ENCODE measurements around the gene HPSE2.

HPSE2 gene

DNA sequence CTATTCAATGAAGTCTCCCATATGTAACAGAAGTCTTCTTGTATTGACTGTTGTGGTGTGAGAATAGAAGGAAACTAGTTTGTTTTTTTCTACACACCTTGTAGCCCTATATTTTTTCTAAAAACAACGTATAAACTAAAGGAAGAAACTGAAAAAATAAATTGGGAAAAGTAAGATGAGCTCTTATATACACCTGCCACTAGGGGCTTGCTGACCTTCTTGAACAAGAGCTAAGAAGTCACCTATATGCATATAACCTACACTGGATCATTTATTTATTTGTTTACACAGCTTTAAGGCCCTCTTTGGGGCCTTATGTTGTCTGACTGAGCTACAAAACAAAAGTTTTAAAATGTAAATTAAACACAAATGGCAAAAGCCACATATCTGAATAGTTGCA, 383.0 kb downstream of the HPSE2 start:
- peak; percentile 14 to 18 for DNase-seq
- TF ChIP-seq GATA1 (IDR thresholded peaks at IDR 0.05; ENCODE audit: low read depth, low read length) (no peak), POLR2A (IDR thresholded peaks at IDR 0.05; ENCODE audit: low read length) (no peak)

DNA sequence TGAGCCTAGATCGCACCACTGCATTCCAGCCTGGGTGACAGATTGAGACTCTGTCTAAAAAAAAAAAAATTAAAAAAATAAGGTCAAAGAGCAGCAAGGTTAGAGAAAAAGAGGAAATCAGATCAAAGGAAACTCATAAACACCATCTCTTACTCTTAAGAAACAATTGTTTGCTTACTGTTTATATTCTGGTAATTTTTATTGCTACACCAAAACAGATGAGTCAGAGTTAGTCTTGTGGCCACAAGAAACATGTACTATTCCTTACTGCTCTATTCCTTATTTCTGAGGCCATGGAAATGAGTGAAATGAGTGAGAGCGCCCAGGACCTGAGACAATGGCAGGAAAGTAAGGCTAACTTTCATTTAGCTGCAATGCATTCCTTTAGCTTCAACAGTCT, 387.3 kb downstream of the HPSE2 start:
- TF ChIP-seq GATA1 (IDR thresholded peaks at IDR 0.05; ENCODE audit: low read depth, low read length) (no peak), POLR2A (IDR thresholded peaks at IDR 0.05; ENCODE audit: low read length) (no peak)
- no peak for DNase-seq

DNA sequence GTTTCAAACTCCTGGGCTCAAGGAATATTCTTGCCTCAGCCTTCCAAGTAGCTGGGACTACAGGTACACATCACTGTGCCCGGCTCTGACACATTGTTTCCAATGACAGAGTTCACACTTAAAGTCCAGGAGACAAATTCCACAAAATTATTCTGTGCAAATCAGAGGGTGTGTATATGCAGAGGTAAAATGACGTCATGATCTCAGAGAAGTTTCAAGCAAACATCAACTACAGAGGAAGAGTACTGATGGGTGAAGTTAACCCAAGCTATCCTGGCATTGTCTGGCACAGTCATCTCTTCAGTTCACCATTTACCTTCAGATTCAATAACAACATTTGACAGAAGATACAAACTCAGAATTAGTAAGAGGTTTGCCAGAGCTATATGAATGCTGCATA, 388.9 kb downstream of the HPSE2 start:
- TF ChIP-seq GATA1 (IDR thresholded peaks at IDR 0.05; ENCODE audit: low read depth, low read length) (no peak), POLR2A (IDR thresholded peaks at IDR 0.05; ENCODE audit: low read length) (no peak)
- DNase-seq, result no peak

DNA sequence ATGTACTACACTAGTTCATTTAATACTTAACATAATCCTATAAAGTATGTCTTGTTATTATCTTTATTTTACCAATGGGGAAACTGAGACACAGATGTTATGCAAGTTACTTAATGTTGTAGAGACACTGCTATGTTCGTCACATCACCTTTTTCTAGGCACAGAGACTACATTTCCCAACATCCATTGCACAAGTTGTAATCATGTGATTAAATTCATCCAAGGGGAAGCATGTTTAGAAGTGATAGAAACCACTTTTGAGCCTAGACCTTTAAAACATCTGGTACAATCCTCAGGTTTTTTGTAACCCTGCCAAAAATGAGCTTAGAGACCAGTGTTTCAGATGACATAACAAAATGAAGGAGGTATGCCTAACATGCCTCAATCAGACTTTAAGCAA, 402.1 kb downstream of the HPSE2 start:
- no peak for TF ChIP-seq POLR2A (IDR thresholded peaks at IDR 0.05; ENCODE audit: low read length)
- TF ChIP-seq GATA1 (IDR thresholded peaks at IDR 0.05; ENCODE audit: low read depth, low read length), result no peak
- DNase-seq, result no peak

DNA sequence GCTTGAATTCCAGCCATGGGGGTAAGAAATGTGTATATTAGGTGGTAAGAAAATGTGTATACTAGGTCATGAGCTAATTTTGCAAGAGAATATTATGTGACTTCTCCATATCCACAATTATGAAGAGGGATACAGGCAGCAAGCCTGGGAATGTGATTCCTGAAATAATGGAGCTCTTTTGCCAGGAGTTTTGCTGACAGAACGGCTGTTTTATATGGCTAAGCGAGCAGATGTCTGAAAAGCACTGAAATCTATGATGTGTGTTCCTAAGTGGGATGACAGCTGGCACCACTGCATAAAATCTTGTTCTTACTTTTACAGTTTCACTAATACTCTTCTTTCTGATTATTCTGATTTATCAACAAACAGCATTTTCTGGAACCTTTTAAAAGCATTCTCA, 402.9 kb downstream of the HPSE2 start:
- DNase-seq, result no peak
- no peak for TF ChIP-seq POLR2A (IDR thresholded peaks at IDR 0.05; ENCODE audit: low read length)
- no peak for TF ChIP-seq GATA1 (IDR thresholded peaks at IDR 0.05; ENCODE audit: low read depth, low read length)

DNA sequence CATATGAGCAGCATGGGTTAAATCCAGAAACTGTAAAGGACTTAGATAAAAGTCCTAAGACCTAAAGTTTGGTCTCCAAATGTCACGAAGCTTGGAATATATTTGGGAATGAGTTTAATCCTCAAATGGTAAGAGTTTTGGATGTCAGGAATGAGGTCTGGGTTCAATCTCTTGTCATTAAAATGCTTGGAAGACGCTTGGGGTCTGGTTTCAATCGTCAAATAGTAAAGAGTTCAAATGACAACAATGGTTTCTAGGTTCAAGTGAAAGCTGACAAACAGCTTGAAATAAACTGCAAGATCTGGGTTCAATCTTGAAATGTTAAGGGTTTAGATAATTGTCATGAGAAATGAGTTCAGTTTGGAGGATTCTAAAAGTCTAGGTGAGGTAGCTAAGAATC, 403.5 kb downstream of the HPSE2 start:
- no peak for TF ChIP-seq GATA1 (IDR thresholded peaks at IDR 0.05; ENCODE audit: low read depth, low read length)
- no peak for DNase-seq

DNA sequence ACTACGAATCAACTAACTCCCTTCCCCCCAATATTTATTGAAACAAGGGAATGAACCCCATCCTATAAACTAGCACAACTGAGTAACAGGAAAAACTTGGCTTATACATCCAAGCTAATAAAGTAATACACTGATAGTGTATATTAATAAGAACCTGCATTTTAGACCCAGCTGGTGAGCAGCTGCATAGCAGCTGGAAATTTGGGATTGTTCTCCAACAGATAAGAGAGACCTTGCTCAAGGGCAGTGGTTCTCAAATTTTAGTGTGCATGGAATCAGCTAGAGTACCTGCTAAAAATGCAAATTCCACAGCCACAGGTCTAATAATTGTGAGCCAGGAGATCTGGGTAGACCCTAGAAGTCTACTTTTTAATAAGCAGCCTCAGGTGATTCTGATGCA, 404.3 kb downstream of the HPSE2 start:
- TF ChIP-seq GATA1 (IDR thresholded peaks at IDR 0.05; ENCODE audit: low read depth, low read length), result no peak
- no peak for TF ChIP-seq POLR2A (IDR thresholded peaks at IDR 0.05; ENCODE audit: low read length)

DNA sequence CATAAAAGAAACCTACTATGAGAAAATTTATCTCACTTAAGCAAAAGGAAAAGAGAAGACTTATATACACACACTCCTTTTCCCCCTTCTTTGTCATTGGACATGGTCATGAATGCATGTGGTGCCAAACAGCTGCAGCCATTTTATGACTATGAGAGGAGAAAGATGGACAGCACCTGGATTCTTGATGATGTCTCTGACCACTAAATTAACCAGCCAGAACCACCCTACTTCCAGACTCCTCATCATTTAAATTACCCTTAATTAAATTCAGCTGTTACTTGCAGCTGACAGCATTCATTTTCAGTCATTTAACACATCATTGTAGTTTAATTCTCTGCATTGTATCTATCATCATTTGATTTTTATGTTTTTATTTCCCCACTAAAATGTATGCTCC, 409.9 kb downstream of the HPSE2 start:
- no peak for DNase-seq
- TF ChIP-seq POLR2A (IDR thresholded peaks at IDR 0.05; ENCODE audit: low read length) (no peak), GATA1 (IDR thresholded peaks at IDR 0.05; ENCODE audit: low read depth, low read length) (no peak)

More for the DNA sequence above, 404.3 kb downstream of the HPSE2 start:
- no peak for DNase-seq

DNA sequence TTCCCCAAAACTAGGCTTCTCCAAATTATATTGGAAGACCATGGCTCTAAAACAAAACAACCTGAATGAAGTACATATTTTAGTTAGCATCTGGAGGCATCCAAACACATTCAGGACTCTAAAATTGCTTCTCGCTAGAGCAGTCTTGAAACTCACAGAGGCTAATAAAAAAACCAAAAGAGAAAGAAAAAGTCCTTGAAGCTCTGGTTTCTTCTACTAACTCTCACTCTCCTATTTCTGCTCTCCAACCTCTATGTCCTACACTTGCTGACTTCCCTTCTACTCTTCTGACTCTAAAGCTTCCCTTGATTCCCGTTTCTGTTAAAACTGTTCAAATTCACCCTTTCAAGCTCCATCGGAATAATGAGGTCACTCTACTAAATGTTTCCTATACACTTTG, 418.3 kb downstream of the HPSE2 start:
- TF ChIP-seq GATA1 (IDR thresholded peaks at IDR 0.05; ENCODE audit: low read depth, low read length) (no peak), POLR2A (IDR thresholded peaks at IDR 0.05; ENCODE audit: low read length) (no peak)
- DNase-seq, result no peak

DNA sequence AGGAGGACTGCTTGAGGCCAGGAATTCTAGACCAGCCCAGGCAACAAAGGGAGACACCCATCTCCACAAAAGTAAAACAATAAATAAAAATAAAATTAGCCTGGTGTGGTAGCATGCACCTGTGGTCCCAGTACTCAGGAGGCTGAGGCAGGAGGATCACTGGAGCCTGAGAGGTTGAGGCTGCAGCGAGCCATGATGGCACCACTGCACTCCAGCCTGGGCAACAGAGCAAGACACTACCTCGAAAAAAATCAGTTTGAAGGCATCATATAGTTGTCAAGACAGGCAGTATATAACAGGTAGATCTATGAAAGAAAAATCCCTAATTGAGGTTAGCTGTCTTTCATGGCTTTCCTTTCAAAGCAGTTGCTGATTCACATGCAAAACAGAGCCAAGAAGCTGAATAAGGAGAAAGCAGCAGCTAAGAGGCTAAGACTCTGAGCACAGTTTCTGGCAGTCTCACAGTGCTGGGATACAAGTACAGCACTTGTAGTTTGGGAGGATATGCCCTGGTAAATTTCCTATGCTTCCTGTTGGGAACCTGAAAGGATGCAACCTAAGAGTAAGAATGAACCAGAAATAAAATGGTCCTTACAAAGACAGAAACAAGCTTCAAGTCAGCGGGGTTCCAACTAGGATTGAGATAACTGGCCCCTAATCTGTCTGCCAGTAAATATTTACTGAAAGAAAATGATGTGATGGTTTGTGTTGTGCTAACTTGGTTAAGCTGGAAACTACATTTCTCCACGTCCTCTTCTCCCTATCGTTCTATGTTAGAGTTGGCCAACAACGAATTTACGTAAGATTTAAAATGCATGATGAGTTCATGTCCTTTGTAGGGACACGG, 420.4 kb downstream of the HPSE2 start:
- TF ChIP-seq POLR2A (IDR thresholded peaks at IDR 0.05; ENCODE audit: low read length) (no peak), GATA1 (IDR thresholded peaks at IDR 0.05; ENCODE audit: low read depth, low read length) (no peak)

DNA sequence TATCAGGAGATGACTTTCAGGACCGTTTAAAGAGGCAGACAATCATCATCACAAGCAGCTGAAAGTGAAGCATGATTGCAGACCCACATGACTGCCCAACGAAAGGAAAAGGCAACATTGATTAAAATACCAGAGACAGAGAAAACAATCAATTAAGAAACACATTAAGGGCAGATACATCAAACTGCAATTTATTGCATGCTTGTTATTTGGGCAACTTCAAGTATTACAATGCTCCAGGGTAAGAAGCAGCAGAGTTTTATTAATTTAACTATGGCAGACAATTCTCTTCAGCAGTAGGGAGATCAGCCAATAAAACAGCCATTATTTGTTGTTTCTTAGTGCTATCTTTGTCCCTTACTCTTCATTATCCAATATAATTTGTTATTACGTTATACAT, 421.2 kb downstream of the HPSE2 start:
- DNase-seq, result no peak
- TF ChIP-seq GATA1 (IDR thresholded peaks at IDR 0.05; ENCODE audit: low read depth, low read length) (no peak), POLR2A (IDR thresholded peaks at IDR 0.05; ENCODE audit: low read length) (no peak)

More for the DNA sequence above, 420.4 kb downstream of the HPSE2 start:
- DNase-seq, result no peak

DNA sequence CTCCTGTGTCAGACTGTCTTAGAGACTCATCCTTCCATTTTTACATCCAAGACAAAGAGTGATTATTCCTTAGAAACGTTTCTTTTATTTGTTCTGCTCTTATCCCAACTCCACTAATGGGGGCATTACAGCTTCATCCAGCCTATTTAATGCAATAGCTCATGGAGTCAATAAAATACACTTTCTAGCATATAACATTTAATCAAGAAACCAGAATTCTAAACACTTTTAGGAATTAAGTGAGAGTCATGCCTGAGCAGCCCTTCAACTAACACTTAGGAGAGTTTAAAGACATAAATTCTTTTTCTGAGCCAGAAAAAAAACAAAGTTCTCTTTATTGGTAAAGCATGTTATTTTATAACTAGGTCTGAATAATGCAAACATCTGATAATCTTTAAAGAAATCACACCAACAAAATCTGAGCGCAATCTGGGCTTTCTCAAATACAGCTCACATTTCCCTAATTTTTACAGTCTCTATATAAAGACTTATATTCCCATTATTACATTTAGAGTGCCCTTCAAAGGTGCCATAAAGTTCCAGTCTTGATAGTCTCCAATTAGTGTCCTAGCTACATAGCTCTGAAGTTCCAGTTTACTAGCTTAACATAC, 427.3 kb downstream of the HPSE2 start:
- DNase-seq, result no peak
- TF ChIP-seq POLR2A (IDR thresholded peaks at IDR 0.05; ENCODE audit: low read length) (no peak), GATA1 (IDR thresholded peaks at IDR 0.05; ENCODE audit: low read depth, low read length) (no peak)

DNA sequence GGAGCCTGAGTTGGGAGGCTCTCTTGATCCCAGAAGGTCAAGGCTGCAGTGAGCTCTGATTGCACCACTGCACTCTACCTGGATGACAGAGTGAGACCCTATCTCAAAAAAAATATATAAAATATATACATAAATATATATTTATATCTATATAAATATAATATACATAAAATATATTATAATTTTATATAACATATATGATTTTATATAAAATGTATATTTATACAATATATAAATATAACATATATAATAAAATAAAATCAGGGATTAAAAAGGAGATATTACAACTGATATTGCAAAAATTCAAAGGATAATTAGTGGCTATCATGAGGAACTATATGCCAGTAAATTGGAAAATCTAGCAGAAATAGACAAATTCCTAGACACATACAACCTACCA, 435.4 kb downstream of the HPSE2 start:
- DNase-seq, result no peak
- TF ChIP-seq POLR2A (IDR thresholded peaks at IDR 0.05; ENCODE audit: low read length) (no peak), GATA1 (IDR thresholded peaks at IDR 0.05; ENCODE audit: low read depth, low read length) (no peak)

DNA sequence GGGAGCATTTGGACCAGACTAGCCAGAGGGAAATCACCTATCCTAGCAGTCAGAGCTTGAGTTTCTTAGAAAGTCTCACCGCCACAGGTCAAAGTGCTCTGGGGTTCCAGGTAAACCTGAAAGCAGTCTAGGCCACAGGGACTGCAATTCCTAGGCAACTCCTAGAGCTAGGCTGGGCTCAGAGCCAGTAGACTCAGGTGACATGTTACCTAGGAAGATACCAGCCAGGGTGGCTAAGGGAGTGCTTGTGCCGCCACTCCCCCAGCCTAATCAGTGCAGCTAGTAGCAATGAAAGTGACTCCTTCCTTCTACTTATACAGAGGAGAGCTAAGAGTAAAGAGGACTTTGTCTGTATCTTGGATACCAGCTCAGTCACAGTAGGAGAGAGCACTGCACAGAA, 440.2 kb downstream of the HPSE2 start:
- no peak for DNase-seq
- TF ChIP-seq GATA1 (IDR thresholded peaks at IDR 0.05; ENCODE audit: low read depth, low read length), result no peak
- no peak for TF ChIP-seq POLR2A (IDR thresholded peaks at IDR 0.05; ENCODE audit: low read length)

DNA sequence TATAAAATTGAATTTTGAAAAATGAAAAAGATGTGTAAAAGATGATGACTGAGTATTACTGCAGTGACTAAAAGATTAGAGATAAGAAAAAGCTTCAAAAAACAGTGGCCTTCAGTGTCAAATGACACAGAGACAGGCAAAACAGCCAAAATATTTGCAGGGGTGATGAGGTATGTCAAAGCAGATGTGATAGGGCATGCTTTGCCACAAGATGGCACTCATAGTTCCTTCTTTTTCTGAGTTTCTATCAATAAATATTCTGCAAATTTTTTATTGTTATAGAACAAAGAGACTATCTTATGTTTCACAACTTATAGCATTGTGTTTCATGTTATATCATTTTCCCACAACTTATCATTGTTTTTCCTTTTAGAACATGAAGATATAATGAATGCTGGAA, 444.8 kb downstream of the HPSE2 start:
- no peak for TF ChIP-seq GATA1 (IDR thresholded peaks at IDR 0.05; ENCODE audit: low read depth, low read length)
- no peak for TF ChIP-seq POLR2A (IDR thresholded peaks at IDR 0.05; ENCODE audit: low read length)
- peak; percentile 53 to 64 for DNase-seq
